Activated T-cell treated with anti-CD3 and anti-CD28 coated beads for 1 hour (primary cell): ENCODE results near the gene CTSS.
"Not testable (repeated sequence)": the region's sequence is repeated elsewhere in the genome, so short reads cannot be mapped to it uniquely, and the experiment has no call there.

Experiments used
- DNase-seq: peaks from one replicate; pipeline ENCODE4 v3.0.0-alpha.2; 2020; ENCODE audit warnings: low read depth

The CTSS gene

DNA sequence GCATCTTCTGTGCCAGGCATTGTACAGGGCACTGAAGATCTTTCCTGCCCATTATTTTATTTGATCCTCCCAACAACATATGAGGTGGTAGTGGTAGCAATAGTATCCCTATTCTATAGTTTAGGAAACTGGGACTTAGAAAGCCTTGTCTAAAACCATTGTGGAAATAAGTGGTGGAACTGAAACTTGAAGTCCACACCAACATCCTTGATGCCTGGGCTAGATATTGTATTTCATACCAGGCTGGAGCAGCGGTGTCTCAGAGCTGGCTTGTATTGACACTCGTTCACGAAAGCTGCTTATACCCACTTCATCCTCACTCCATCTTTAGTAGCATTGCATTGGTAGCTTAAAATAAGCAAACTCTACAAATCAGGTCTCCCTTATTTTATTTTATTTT lies 9.7 kb upstream of the CTSS start:
- DNase-seq = no peak

DNA sequence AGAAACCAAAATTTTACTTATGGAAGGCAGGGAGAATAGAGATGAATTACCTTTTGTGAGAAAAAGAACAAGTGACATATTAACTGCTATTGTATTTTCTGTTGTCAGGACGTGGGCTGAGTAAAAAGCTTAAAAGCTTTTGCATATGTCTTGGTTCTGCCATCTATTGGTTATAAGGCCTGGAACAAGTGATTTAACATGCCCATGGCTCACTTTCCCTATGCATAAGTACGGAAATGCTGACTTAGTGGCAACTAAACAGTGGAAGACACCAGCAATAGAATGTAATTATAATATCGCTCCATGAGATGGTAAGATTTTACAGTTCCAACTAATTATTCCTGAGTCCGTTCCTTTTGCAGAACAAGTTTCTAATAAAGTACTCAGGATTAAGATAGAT lies 6.7 kb upstream of the CTSS start:
- no peak for DNase-seq

DNA sequence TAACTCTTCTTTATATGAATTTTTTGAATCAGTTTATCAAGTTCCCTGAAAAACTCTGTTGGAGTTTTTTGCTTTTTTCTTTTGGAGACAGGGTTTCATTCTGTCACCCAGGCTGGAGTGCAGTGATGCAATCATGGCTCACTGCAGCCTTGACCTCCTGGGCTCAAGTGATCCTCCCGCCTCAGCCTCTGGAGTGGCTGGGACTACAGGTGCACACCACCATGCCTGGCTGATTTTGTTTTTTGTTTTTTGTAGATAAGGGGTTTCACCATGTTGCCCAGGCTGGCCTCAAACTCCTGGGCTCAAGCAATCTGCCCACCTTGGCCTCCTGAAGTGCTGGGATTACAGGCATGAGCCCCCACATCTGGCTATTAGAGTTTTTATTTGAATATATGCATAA lies 2.1 kb upstream of the CTSS start:
- DNase-seq = not testable (repeated sequence)

- not testable (repeated sequence) for DNase-seq
These were observed 361 bp upstream of the CTSS start for GRCh38 chr1:150765977-150766301.

DNA sequence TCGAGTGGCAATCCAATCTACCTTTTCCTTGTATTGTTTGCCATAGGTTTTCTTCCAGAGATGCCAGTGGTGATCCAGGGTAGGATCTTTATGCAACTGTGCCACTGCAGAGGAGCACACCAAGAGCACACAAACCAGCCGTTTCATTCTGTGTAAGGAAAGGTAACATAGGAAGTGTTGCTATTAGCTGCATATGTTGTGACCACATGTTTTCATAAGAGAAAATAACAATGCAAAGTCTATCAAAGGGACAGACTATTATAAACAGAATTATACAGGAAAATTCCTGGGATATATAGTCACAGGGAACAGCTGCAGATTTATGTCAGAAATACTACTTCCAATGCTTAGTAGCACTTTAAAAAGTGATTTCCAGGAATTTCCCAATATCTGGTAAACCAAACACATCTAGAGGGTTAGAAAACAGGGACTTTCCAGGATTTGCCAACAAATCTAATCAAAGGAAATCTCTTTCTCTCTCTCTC lies 919 bp downstream of the CTSS start:
- DNase-seq = no peak

DNA sequence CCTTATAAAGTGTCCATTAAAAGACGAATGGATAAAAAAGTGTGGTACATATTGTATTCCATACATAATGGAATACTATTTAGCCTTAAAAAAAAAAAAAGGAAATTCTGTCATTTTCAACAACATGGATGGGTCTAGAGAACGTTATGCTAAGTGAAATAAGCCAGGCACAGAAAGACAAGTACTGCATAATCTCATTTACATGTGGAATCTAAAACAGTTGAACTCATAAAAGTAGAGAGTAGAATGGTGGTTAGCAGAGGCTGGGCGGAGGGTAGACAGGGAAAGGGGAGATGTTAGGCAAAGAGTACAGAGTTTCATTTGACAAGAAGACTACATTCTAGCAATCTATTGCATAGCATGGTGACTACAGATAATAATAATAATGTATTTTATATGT lies 2.6 kb downstream of the CTSS start:
- no peak for DNase-seq

DNA sequence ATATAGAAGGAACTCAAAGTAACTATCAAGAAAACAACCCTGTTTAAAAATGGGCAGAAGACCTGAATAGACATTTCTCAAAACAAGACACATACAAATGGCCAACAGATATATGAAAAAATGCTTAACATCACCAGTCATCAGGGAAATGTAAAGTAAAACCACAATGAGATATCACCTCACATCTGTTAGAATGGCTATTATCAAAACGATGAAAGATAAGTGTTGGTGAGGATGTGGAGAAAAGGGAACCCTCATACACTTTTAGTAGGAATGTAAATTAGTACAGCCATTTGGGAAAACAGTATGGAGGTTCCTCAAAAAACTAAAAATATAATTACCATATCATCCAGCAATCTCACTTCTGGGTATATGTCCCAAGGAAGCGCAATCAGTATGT lies 3.0 kb downstream of the CTSS start:
- DNase-seq = no peak

DNA sequence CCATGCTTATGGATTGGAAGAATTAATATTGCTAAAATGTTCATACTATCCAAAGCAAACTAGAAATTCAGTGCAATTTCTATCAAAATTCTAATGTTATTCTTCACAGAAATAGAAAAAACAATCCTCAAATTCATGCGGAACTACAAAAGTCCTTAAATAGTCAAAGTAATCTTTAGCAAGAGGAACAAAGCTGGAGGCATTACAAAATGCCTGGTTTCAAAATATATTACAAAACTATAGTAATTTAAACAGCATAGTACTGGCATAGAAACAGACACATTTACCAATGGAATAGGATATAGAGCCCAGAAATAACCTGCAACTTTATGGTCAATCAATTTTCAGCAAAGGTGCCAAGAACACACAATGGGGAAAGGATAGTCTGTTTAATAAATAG lies 3.8 kb downstream of the CTSS start:
- no peak for DNase-seq

DNA sequence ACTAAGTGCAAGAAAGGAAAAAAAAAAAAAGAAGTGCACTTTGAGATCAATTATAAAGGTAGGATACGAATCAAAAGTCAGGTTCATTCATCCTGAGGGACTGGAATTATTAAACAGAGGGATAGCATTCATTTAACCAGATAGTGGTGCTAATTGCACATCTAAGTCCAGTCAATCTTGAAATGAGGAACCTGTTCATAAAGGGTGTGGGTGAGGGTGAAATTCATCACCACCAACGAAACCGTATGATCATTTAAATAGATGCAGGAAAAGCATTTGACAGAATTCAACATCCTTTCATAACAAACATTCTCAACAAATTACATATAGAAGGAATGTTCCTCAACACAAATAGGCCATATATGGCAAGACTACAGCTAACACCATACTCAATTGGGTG lies 5.6 kb downstream of the CTSS start:
- DNase-seq = no peak

DNA sequence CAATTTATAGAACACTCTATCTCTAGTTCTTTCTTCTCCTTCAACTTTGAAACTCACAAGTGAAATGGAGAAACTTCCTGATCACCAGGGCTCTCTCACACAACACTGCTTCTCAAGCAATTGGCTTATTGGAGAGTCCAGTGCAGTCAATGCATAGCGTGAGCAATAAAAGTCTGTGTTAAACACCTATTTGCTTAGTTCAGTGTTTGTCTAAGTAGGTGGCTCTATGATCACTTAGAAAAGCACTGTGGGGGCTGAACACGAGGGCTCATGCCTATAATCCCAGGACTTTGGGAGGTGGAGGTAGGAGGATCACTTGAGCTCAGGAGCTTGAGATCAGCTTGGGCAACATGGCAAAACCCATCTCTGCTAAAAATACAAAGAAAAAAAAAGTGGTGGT lies 12.2 kb downstream of the CTSS start:
- DNase-seq = no peak

- no peak for DNase-seq
These were observed 14.1 kb downstream of the CTSS start for GRCh38 chr1:150751443-150751842.

DNA sequence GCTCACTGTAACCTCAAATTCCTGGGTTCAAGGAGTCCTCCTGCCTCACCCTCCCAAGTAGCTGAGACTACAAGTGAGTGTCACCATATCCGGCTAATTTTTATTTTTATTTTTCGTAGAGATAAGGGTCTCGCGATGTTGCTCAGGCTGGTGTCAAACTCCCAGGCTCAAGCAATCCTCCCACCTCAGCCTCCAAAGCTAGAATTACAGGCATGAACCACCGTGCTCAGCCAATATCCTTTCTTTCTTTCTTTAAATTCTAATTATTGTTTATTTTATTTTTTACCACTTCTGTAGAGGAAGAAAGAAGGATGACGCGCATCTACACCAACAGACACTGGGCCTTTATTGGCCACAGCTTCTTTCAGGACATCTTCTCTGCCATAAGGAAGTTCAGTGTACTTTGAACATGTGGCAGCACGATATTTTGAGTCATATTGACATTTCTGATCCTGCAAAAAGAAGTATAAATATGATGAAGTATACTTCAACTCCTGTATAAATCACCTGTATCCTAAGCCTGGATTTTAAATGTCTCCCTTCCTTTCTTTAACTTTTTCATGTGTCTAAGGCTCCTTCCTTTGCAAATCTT lies 15.8 kb downstream of the CTSS start:
- no peak for DNase-seq

DNA sequence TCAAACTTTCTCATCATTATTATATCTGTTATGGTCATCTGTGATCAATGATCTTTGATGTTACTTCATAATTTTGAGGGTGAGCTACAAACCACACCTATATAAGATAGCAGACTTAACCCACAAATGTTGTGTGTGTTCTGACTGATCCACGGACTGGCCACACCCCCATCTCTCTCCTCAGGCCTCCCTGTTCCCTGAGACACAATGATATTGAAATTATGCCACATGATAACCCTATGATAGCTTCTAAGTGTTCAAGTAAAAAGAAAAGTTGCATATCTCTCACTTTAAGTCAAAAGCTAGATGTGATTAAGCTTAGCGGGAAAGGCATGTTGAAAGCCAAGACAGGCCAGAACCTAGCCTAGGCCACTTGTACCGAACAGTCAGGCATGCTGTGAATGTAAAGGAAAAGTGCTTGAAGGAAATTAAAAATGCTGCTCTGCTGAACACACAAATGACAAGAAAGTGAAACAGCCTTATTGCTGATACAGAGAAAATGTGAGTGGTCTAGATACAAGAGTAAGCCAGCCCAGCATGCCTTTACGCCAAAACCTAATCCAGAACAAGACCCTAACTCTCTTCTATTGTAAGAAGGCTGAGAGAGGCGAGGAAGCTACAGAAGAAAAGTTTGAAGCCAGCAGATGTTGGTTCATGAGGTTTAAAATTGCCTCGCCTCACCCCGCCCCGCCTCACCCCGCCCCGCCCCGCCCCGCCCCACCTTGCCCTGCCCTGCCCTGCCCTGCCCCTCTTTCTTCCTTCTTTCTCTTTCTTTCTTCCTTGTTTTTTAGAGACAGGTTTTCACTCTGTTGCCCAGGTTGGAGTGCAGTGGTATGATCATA lies 16.5 kb downstream of the CTSS start:
- no peak for DNase-seq

DNA sequence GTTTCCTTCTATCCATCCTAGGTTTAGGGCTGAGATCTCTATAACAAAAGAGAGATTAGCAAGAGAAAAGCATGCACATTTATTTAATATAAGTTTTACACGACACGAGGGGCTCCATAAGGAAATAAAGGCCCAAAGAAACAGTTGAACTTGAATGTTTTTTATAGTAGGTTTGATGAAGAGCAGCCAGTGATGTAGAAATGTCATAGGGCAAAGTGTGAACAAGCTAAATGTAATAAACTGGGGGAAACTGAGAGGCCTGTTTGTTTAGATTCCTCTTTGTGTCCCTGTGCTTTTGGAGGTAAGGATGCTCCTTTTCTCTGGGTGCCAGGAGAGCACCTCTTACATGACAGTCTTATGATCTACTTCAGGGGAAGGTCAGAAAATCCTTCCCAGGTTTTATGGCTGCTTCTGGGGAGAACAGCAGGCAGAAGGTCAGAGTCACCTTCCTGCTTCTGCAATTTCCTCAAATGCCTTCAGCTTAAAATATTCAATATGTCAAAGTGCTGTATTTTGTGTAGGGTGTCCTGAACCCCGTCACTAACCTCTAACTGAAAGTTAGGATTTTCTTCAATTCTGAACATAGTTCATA lies 35.4 kb downstream of the CTSS start:
- DNase-seq = no peak

- no peak for DNase-seq
These were observed 41.2 kb downstream of the CTSS start for GRCh38 chr1:150724336-150724735.

DNA sequence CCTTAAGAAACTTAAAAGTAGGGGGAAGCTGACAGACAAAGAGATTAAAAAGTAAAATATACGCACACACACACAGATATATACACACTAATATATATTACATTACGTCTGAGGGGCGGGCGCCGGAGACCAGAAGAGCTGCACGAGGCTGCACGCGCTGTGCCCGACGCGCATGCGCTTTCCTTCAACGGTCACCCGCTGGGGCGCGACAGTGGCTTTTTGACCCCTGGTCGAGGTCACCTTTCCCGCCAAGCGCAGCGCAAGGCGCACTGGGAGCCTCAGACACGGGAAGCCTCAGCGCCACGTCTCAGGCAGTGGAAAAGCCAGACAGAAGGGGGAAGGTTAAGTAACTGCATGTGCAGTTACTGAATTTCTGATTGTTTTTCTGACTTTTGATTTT lies 44.9 kb downstream of the CTSS start, which contains the start of gene HORMAD1:
TSS of gene HORMAD1 (minus strand) at position 193 of the 400 bp plus-strand sequence. CDS start 1,390 bp downstream, outside the sequence.
- no peak for DNase-seq

DNA sequence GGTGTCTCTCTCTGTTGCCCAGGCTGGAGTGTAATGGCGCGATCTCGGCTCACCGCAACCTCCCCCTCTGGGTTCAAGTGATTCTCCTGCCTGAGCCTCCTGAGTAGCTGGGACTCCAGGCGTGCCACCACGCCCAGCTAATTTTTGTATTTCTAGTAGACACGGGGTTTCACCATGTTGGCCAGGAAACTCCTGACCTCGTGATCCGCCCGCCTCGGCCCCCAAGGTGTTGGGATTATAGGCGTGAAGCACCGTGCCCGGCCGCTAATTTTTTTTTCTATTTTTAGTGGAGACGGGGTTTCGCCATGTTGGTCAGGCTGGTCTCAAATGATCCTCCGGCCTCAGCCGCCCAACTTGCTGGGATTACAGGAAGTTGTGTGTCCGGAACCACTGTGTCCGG lies 45.5 kb downstream of the CTSS start:
- no peak for DNase-seq

DNA sequence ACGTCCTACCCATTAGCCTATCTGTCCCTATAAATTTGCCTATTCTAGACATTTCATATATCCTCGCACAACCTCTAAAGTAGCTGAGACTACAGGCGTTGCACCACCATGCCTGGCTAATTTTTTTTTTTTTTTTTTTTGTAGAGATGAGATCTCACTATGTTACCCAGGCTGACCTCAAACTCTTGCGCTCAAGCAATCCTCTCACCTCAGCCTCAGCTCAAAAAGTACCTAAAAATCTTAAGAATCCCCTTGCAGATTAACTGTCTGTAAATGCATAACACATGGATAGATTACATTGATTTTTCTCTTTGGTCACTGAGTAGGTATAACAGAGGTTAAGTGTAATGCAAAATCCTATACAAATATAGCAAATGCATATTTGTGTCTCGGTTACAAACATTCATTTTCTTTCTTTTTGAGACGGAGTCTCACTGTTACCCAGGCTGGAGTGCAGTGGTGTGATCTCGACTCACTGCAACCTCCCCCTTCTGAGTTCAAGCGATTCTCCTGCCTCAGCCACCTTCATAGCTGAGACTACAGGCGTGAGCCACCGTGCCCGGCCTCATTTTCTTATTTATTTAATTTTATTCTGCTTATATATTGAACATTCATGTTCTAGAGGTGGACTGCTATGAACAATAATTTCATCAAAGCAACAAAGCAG lies 47.2 kb downstream of the CTSS start:
- DNase-seq = no peak

GRCh38 chr1:150709031-150709430 lies 56.5 kb downstream of the CTSS start:
- not testable (repeated sequence) for DNase-seq

GRCh38 chr1:150708595-150708994 lies 57.0 kb downstream of the CTSS start:
- DNase-seq = no peak

GRCh38 chr1:150706091-150706490 lies 59.5 kb downstream of the CTSS start:
- DNase-seq = no peak

GRCh38 chr1:150703427-150703826 lies 62.2 kb downstream of the CTSS start:
- DNase-seq = no peak
